ENCODE results near the gene MACROD2.

The MACROD2 gene

GRCh38 chr20:15567219-15567618 lies 1571.9 kb downstream of the MACROD2 start:
- FAIRE-seq, result no peak

- FAIRE-seq, result no peak
Observed at GRCh38 chr20:15570156-15570555, 1574.8 kb downstream of the MACROD2 start.

GRCh38 chr20:15571056-15571455 lies 1575.7 kb downstream of the MACROD2 start:
- no peak for FAIRE-seq

- FAIRE-seq, result no peak
Observed at GRCh38 chr20:15575255-15575654, 1579.9 kb downstream of the MACROD2 start.

- no peak for FAIRE-seq
Observed at GRCh38 chr20:15576411-15576810, 1581.1 kb downstream of the MACROD2 start.

- no peak for FAIRE-seq
Observed at GRCh38 chr20:15578113-15578512, 1582.8 kb downstream of the MACROD2 start.

GRCh38 chr20:15579688-15580087 lies 1584.4 kb downstream of the MACROD2 start:
- FAIRE-seq, result no peak

GRCh38 chr20:15582146-15582760 lies 1586.9 kb downstream of the MACROD2 start:
- no peak for FAIRE-seq

- FAIRE-seq, result no peak
Observed at GRCh38 chr20:15584507-15584906, 1589.2 kb downstream of the MACROD2 start.

- no peak for FAIRE-seq
Observed at GRCh38 chr20:15593081-15593480, 1597.8 kb downstream of the MACROD2 start.

- no peak for FAIRE-seq
Observed at GRCh38 chr20:15594158-15594695, 1598.9 kb downstream of the MACROD2 start.

GRCh38 chr20:15596220-15596890 lies 1601.0 kb downstream of the MACROD2 start:
- FAIRE-seq, result no peak

- FAIRE-seq, result no peak
Observed at GRCh38 chr20:15597306-15597705, 1602.0 kb downstream of the MACROD2 start.

- FAIRE-seq, result no peak
Observed at GRCh38 chr20:15599961-15600360, 1604.6 kb downstream of the MACROD2 start.

- FAIRE-seq, result no peak
Observed at GRCh38 chr20:15600565-15600964, 1605.2 kb downstream of the MACROD2 start.

GRCh38 chr20:15603506-15603905 lies 1608.2 kb downstream of the MACROD2 start:
- no peak for FAIRE-seq

GRCh38 chr20:15603978-15604805 lies 1608.9 kb downstream of the MACROD2 start:
- FAIRE-seq, result no peak

- FAIRE-seq, result no peak
Observed at GRCh38 chr20:15609921-15610320, 1614.6 kb downstream of the MACROD2 start.

GRCh38 chr20:15610787-15611186 lies 1615.5 kb downstream of the MACROD2 start:
- FAIRE-seq, result no peak

GRCh38 chr20:15611541-15611940 lies 1616.2 kb downstream of the MACROD2 start:
- FAIRE-seq, result no peak

- no peak for FAIRE-seq
Observed at GRCh38 chr20:15612198-15612597, 1616.9 kb downstream of the MACROD2 start.

- no peak for FAIRE-seq
Observed at GRCh38 chr20:15612769-15613168, 1617.5 kb downstream of the MACROD2 start.

GRCh38 chr20:15613530-15613929 lies 1618.2 kb downstream of the MACROD2 start:
- no peak for FAIRE-seq

All from colon (tissue), 2 donors.